ENCODE data around the gene SMIM1. TPM values are rescaled to one million over a fixed set of nuclear protein-coding genes. Genes with fewer than 3 reads are reported as not detected.

Gene SMIM1
- total and polyA plus RNA-seq, 2 experiments from 2014 or later = not detected

- Histone ChIP-seq H4K20me1 (ENCODE audit: insufficient read depth) (no peaks in the 10 kb centered on the region), H3K27ac (no peak overlapping the region), H3K9ac (no peak overlapping the region), H3K4me3 (no peak overlapping the region), H3K9me2 (ENCODE audit: insufficient read depth) (no peaks in the 10 kb centered on the region), H3K79me2 (ENCODE audit: insufficient read depth) (no peaks in the 10 kb centered on the region), H2AFZ (no peak overlapping the region), H3K4me2 (ENCODE audit: unreplicated experiment) (no peak overlapping the region), H3K27me3 (replicated peaks; ENCODE audit: insufficient read depth) (no peaks in the 10 kb centered on the region; the same call in 1 of the 2 replicates), H3K4me1 (ENCODE audit: insufficient read depth) (no peaks in the 10 kb centered on the region), H3K9me3 (ENCODE audit: low read depth) (no peaks in the 10 kb centered on the region), H3F3A (ENCODE audit: insufficient read depth) (no peaks in the 10 kb centered on the region), H3K36me3 (ENCODE audit: low read depth) (no peaks in the 10 kb centered on the region)
- in situ Hi-C loops (cut with MboI) = no loop called here
- WGBS, 2 experiments (ENCODE audit: low coverage in 1 of 2, low lambda C conversion rate in 2 of 2, missing lambda C conversion rate in 2 of 2) = 56 to 77% methylated on average over 18 to 35 of the region's 37 CpGs
- peak; percentile 54 for DNase-seq
- TF ChIP-seq EZH2 (IDR thresholded peaks at IDR 0.05; ENCODE audit: insufficient read depth, poor library complexity, severe bottlenecking) (no peak), EZH2phosphoT487 (IDR thresholded peaks at IDR 0.05; ENCODE audit: insufficient read depth, low read depth) (no peak)
These were observed 45.3 kb upstream of the SMIM1 start for GRCh38 chr1:3727042-3727824.

- no peak overlapping the region for H2AFZ ChIP-seq
- no peaks in the 10 kb centered on the region for H3K79me2 ChIP-seq (ENCODE audit: insufficient read depth)
- H3K36me3 ChIP-seq (ENCODE audit: low read depth) = no peaks in the 10 kb centered on the region
- in situ Hi-C loops (cut with MboI) = no loop called here
- H3K9me3 ChIP-seq (ENCODE audit: low read depth) = no peaks in the 10 kb centered on the region
- DNase-seq = no peak
- H3K9me2 ChIP-seq (ENCODE audit: insufficient read depth) = no peaks in the 10 kb centered on the region
- H3K9ac ChIP-seq = no peak overlapping the region
- H3K27ac ChIP-seq = no peak overlapping the region
- no peaks in the 10 kb centered on the region; the same call in 1 of the 2 replicates for H3K27me3 ChIP-seq (replicated peaks; ENCODE audit: insufficient read depth)
- H4K20me1 ChIP-seq (ENCODE audit: insufficient read depth) = no peaks in the 10 kb centered on the region
- H3K4me1 ChIP-seq (ENCODE audit: insufficient read depth) = peaks cover 5% of the 10 kb centered on the region; the same call in 1 of the 2 replicates
- TF ChIP-seq EZH2phosphoT487 (IDR thresholded peaks at IDR 0.05; ENCODE audit: insufficient read depth, low read depth) (no peak), EZH2 (IDR thresholded peaks at IDR 0.05; ENCODE audit: insufficient read depth, poor library complexity, severe bottlenecking) (no peak)
- no peak overlapping the region for H3K4me2 ChIP-seq (ENCODE audit: unreplicated experiment)
- H3K4me3 ChIP-seq = no peak overlapping the region
- 70 to 71% methylated on average over 16 to 31 of the region's 31 CpGs for WGBS, 2 experiments (ENCODE audit: low coverage in 1 of 2, low lambda C conversion rate in 2 of 2, missing lambda C conversion rate in 2 of 2)
- no peaks in the 10 kb centered on the region for H3F3A ChIP-seq (ENCODE audit: insufficient read depth)
These were observed 44.4 kb upstream of the SMIM1 start for GRCh38 chr1:3727825-3728776.

- Histone ChIP-seq H3K79me2 (ENCODE audit: insufficient read depth) (no peaks in the 10 kb centered on the region), H3K9me2 (ENCODE audit: insufficient read depth) (no peaks in the 10 kb centered on the region), H3K36me3 (ENCODE audit: low read depth) (no peaks in the 10 kb centered on the region), H3K9ac (no peak overlapping the region), H3K27me3 (replicated peaks; ENCODE audit: insufficient read depth) (no peaks in the 10 kb centered on the region; the same call in 1 of the 2 replicates), H4K20me1 (ENCODE audit: insufficient read depth) (no peaks in the 10 kb centered on the region), H3F3A (ENCODE audit: insufficient read depth) (no peaks in the 10 kb centered on the region), H3K4me3 (no peak overlapping the region), H2AFZ (no peak overlapping the region), H3K4me2 (ENCODE audit: unreplicated experiment) (no peak overlapping the region), H3K9me3 (ENCODE audit: low read depth) (no peaks in the 10 kb centered on the region), H3K4me1 (ENCODE audit: insufficient read depth) (peaks cover 7% of the 10 kb centered on the region; the same call in 1 of the 2 replicates), H3K27ac (no peak overlapping the region)
- in situ Hi-C loops (cut with MboI) = no loop called here
- TF ChIP-seq EZH2 (IDR thresholded peaks at IDR 0.05; ENCODE audit: insufficient read depth, poor library complexity, severe bottlenecking) = no peak
- no peak for TF ChIP-seq EZH2phosphoT487 (IDR thresholded peaks at IDR 0.05; ENCODE audit: insufficient read depth, low read depth)
- WGBS, 2 experiments (ENCODE audit: low coverage in 1 of 2, low lambda C conversion rate in 2 of 2, missing lambda C conversion rate in 2 of 2) = 48 to 49% methylated on average over 29 to 32 of the region's 32 CpGs
- peak; percentile 38 for DNase-seq
These were observed 42.7 kb upstream of the SMIM1 start for GRCh38 chr1:3729594-3730542.
